ENCODE data around the gene PAX7.

PAX7 gene

DNA sequence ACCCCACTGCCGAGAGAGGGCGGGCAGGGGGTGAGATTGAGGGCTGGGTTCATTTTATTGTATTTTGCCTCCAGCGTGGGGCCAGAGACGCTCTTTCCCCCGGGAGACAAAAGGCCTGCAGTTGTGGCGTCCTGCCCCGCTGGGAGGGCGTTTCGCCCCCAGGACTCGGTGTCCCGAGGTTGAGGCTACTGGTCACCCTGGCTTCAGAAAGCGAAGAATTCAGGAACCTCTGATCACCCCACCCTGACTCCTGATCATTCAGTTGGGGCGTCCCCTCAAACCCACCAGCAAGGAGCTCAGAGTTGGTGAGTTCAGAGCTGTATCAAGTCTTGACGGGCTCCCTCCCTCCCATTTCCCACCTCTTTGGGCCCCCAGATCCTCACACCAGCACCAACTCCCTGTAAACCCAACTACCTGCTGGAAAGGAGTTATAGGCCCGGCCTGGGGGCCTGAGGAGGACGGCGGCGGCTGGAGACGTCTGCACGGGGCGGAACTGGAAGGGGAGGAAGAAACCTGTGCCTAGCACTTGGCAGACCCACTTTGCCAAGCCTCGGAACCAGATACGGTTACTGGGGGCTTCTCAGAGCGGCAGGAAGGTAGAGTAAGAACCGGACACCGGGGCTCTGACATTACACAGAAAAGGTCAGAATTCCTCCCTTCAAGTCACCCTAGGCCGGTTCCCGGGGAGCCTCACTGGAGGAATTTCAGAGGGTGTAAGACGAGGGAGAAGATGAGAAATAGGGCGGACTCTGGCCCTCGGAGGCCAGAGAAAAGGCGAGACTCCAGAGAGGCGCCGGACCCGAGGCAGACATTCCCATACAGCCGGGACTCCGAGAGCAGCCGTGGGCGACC lies 761 bp upstream of the PAX7 start:
- H3K4me3 ChIP-seq (replicated peaks; ENCODE audit: low read depth, low read length) = no peak overlapping the region
- DNase-seq (ENCODE audit: extremely low read depth, insufficient read length) = no peak
- TF ChIP-seq, protein P1, sequence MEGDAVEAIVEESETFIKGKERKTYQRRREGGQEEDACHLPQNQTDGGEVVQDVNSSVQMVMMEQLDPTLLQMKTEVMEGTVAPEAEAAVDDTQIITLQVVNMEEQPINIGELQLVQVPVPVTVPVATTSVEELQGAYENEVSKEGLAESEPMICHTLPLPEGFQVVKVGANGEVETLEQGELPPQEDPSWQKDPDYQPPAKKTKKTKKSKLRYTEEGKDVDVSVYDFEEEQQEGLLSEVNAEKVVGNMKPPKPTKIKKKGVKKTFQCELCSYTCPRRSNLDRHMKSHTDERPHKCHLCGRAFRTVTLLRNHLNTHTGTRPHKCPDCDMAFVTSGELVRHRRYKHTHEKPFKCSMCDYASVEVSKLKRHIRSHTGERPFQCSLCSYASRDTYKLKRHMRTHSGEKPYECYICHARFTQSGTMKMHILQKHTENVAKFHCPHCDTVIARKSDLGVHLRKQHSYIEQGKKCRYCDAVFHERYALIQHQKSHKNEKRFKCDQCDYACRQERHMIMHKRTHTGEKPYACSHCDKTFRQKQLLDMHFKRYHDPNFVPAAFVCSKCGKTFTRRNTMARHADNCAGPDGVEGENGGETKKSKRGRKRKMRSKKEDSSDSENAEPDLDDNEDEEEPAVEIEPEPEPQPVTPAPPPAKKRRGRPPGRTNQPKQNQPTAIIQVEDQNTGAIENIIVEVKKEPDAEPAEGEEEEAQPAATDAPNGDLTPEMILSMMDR (IDR thresholded peaks at IDR 0.05; ENCODE audit: insufficient read depth, low read length, poor library complexity, severe bottlenecking) = no peak
- no peaks in the 10 kb centered on the region for H3K36me3 ChIP-seq (ENCODE audit: control insufficient read depth, insufficient read depth, low read length)
- H3K27me3 ChIP-seq (replicated peaks; ENCODE audit: control insufficient read depth, insufficient read depth, low read length) = peaks cover 3% of the 10 kb centered on the region; the same call in 1 of the 2 replicates

DNA sequence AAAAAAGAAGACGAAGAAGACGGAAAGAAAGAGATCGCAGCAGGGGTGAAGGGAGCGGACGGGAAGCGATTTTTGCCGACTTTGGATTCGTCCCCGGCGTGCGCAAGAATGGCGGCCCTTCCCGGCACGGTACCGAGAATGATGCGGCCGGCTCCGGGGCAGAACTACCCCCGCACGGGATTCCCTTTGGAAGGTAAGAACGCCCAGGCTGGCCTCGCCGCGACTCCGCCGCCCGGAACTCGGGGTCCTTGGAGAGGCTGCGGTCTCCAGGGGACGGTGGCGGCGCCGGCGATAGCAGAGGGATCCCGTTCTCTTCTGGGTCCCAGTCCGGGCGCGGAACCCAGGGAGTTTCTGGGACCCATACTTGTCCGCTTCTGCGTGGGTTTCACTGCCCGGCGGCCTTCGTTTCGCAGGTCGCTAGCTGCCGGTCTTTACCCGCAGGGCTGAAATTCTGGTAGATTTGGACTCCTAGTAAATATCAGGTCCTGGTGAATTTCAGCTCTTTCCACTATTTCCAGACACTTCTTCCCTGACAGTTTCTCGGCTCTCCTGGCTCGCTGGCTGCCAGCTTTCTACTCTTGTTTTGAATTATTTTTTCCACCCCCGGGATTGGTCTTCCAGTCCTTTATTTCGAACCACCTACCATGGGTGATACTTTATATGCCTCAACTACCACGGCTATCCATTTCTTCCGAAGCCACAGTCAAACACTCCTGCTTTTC lies 1.0 kb downstream of the PAX7 start:
- no peaks in the 10 kb centered on the region for H3K36me3 ChIP-seq (ENCODE audit: control insufficient read depth, insufficient read depth, low read length)
- no peak for DNase-seq (ENCODE audit: extremely low read depth, insufficient read length)
- no peak overlapping the region for H3K4me3 ChIP-seq (replicated peaks; ENCODE audit: low read depth, low read length)
- TF ChIP-seq, protein P1 (IDR thresholded peaks at IDR 0.05; ENCODE audit: insufficient read depth, low read length, poor library complexity, severe bottlenecking) = no peak
- peaks cover 3% of the 10 kb centered on the region; the same call in 1 of the 2 replicates for H3K27me3 ChIP-seq (replicated peaks; ENCODE audit: control insufficient read depth, insufficient read depth, low read length)

DNA sequence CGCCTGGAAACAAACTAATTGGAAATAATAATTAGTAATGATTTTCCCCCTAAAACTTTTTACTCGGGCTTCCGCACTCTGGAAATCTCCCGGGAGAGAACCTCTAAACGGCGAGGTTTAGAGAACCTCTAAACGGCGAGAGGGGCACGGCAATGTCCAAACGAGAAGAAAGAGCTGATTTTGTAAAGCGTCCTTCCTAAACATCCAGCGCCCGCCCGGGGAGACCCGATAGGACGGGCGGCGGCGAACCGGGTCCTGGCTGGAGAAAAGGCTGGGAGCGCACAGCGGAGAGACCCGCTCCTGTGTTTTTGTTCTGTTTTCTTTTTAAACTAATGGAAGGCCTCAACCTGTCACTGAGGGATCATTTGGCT lies 1.6 kb downstream of the PAX7 start:
- no peak for DNase-seq (ENCODE audit: extremely low read depth, insufficient read length)
- Histone ChIP-seq H3K36me3 (ENCODE audit: control insufficient read depth, insufficient read depth, low read length) (no peaks in the 10 kb centered on the region), H3K27me3 (replicated peaks; ENCODE audit: control insufficient read depth, insufficient read depth, low read length) (peaks cover 3% of the 10 kb centered on the region; the same call in 1 of the 2 replicates), H3K4me3 (replicated peaks; ENCODE audit: low read depth, low read length) (no peak overlapping the region)
- TF ChIP-seq, protein P1 (IDR thresholded peaks at IDR 0.05; ENCODE audit: insufficient read depth, low read length, poor library complexity, severe bottlenecking) = no peak

DNA sequence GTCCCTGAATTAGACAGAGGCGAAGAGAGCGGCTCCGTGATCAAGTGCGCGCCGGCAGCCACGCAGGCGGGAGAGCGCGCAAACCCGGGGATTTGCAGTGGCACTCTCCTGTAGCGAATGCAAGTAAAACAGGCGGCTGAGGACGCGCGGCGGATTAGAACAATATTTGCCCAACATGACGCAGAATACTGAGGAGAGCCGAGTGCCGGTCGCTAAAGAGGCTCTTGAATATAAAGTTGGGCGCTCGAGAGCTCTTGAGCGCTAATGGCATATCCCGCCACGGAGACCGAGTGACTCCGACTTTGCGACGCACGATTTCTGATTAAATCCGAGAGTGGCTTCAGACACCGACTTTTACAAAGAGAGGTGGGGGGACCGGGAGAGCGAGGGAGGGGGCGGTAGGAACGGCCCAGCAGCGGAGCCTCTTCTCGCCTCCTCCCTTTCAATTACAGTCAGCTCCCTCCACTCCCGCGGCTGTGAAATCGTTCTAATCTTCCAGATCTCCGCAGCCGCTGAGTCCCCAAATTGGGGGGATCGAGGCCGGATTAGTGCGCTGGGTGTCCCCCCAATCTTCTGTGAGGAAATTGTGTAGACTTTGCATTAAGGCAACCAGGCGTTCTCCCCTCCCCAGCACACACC lies 2.3 kb downstream of the PAX7 start:
- H3K4me3 ChIP-seq (replicated peaks; ENCODE audit: low read depth, low read length) = no peak overlapping the region
- peaks cover 3% of the 10 kb centered on the region; the same call in 1 of the 2 replicates for H3K27me3 ChIP-seq (replicated peaks; ENCODE audit: control insufficient read depth, insufficient read depth, low read length)
- no peaks in the 10 kb centered on the region for H3K36me3 ChIP-seq (ENCODE audit: control insufficient read depth, insufficient read depth, low read length)
- DNase-seq (ENCODE audit: extremely low read depth, insufficient read length) = no peak
- TF ChIP-seq, protein P1 (IDR thresholded peaks at IDR 0.05; ENCODE audit: insufficient read depth, low read length, poor library complexity, severe bottlenecking) = no peak

DNA sequence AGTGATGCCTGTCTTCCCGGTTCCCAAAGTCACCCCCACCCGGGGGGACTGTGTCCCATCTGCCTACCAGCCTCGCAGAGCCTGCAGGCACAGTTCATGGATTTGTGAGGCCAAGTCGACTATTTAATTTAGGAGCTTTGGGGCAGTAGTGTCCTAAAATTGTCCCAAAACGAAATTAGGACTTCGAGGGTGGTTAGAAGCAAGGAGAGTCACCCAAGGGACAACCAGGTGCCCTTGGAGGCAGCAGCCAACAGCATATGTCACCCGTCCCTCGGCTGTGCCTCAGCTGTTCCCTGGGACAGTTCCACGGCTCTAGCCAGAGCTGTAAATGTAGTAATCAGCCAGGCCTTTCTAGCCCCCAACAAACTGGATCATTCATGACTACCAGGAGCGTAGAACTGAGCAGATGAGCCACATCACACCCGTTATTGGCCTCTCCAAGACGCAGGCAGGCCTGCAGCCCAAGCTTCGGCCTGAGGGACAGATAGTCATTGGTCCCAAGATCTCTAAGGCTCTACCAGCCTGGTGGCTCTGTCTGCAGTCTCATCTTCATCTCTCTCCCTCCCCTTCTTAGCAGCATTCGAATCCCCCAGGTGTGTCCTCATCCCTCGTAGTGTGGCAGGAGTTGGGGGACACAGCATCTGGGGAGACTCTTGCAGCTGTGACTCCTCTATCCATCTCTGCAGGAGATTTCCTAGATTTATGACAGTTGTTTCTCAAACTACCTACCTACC lies 2.9 kb downstream of the PAX7 start:
- H3K27me3 ChIP-seq (replicated peaks; ENCODE audit: control insufficient read depth, insufficient read depth, low read length) = peaks cover 7% of the 10 kb centered on the region
- H3K36me3 ChIP-seq (ENCODE audit: control insufficient read depth, insufficient read depth, low read length) = no peaks in the 10 kb centered on the region
- TF ChIP-seq, protein P1 (IDR thresholded peaks at IDR 0.05; ENCODE audit: insufficient read depth, low read length, poor library complexity, severe bottlenecking) = no peak
- DNase-seq (ENCODE audit: extremely low read depth, insufficient read length) = no peak
- no peak overlapping the region for H3K4me3 ChIP-seq (replicated peaks; ENCODE audit: low read depth, low read length)

Measured in GM06990 (cell line).